T-cell (primary cell): ENCODE data around the gene CHRM3. TPM values are rescaled to one million over a fixed set of nuclear protein-coding genes. Genes with fewer than 3 reads are reported as not detected.

Experiments used
- ATAC-seq, 4 experiments: fragments of 200-7000 bp in 3 of 4; fragments of 150-1000 bp in 1 of 4; cut with Tn5 transposase; replicated peaks in 1 of 4; 1 replicate in 3 of 4; 2 replicates in 1 of 4; pipeline ENCODE4 v1.10.0; 2021; ENCODE audit warnings: moderate library complexity in 3 of 4, mild to moderate bottlenecking in 2 of 4, moderate number of reproducible peaks in 1 of 4
- CTCF ChIA-PET, 2 donors: fragments of 300-600 bp; sonication (Branson Sonifier 250); formaldehyde crosslinking; loops; one replicate each; lab custom pipeline; 2022; ENCODE audit warnings: antibody characterized with exemption in 2 of 2; lab: Charles Lee
- POLR2A ChIA-PET, 2 donors: fragments of 300-600 bp; sonication (Branson Sonifier 250); formaldehyde crosslinking; loops; one replicate each; lab custom pipeline; 2022; ENCODE audit warnings: antibody characterized with exemption in 2 of 2; lab: Charles Lee
- DNase-seq, 35 experiments: peaks; one replicate each; pipeline versions ENCODE4 v3.0.0 to v3.0.0-alpha.2; 2013 to 2023
- H3K27ac ChIP-seq: one replicate; pipeline ENCODE4 v1.5.1; 2013; ENCODE audit warnings: low read length
- H3K27me3 ChIP-seq, 2 experiments: replicated peaks in 1 of 2; 1 replicate in 1 of 2; 2 replicates in 1 of 2; pipeline versions ENCODE4 v1.6.1 to v1.7.0; 2013; ENCODE audit warnings: low read length in 1 of 2, mixed read lengths in 1 of 2; ENCODE audit not compliant: control insufficient read depth in 2 of 2, insufficient read depth in 2 of 2; ENCODE audit errors: extremely low read depth in 1 of 2
- H3K36me3 ChIP-seq, 2 donors: 1 replicate in 1 of 2; 2 replicates in 1 of 2; pipeline versions ENCODE4 v1.6.1 to v1.7.0; 2013; ENCODE audit warnings: low read length in 1 of 2; ENCODE audit not compliant: control insufficient read depth in 2 of 2, insufficient read depth in 1 of 2; ENCODE audit errors: extremely low read depth in 1 of 2
- H3K4me1 ChIP-seq, 2 experiments: 1 replicate in 1 of 2; 2 replicates in 1 of 2; pipeline versions ENCODE4 v1.6.1 to v1.7.0; 2013; ENCODE audit warnings: low read length in 2 of 2, mixed read lengths in 1 of 2; ENCODE audit not compliant: insufficient read depth in 2 of 2, control insufficient read depth in 1 of 2; ENCODE audit errors: extremely low read depth in 1 of 2
- H3K4me3 ChIP-seq, 2 donors: 1 replicate in 1 of 2; 2 replicates in 1 of 2; pipeline versions ENCODE4 v1.5.1 to v1.7.0; 2013; ENCODE audit warnings: mild to moderate bottlenecking in 2 of 2, low read length in 1 of 2, moderate library complexity in 1 of 2; ENCODE audit not compliant: control insufficient read depth in 1 of 2; ENCODE audit errors: extremely low read depth in 1 of 2
- H3K9me3 ChIP-seq: 2 replicates; pipeline ENCODE4 v1.7.0; 2013
- H3K27ac Mint-ChIP-seq, 2 donors: one replicate each; pipeline ENCODE4 v1.8.0; 2020 to 2021; ENCODE audit warnings: mild to moderate bottlenecking in 2 of 2, mixed read lengths in 2 of 2
- H3K27me3 Mint-ChIP-seq, 2 donors: one replicate each; pipeline ENCODE4 v1.8.0; 2021 to 2022; ENCODE audit warnings: mixed read lengths in 2 of 2
- H3K36me3 Mint-ChIP-seq: one replicate; pipeline ENCODE4 v1.8.0; 2021; ENCODE audit warnings: mixed read lengths
- H3K4me1 Mint-ChIP-seq, 3 donors: one replicate each; pipeline ENCODE4 v1.8.0; 2020 to 2022; ENCODE audit warnings: mixed read lengths in 3 of 3, mild to moderate bottlenecking in 1 of 3
- H3K4me3 Mint-ChIP-seq, 3 donors: one replicate each; pipeline ENCODE4 v1.8.0; 2020 to 2022; ENCODE audit warnings: mild to moderate bottlenecking in 3 of 3, mixed read lengths in 3 of 3, moderate library complexity in 3 of 3
- H3K9me3 Mint-ChIP-seq, 3 donors: one replicate each; pipeline ENCODE4 v1.8.0; 2020 to 2022; ENCODE audit warnings: mixed read lengths in 3 of 3
- WGBS: methylation state at CpG from one replicate; pipeline ENCODE4 v1.1.5; 2013; ENCODE audit warnings: missing lambda C conversion rate; ENCODE audit not compliant: insufficient coverage; 5-methylcytosine and 5-hydroxymethylcytosine counted together
- total RNA-seq, 35 experiments: library from RNA in 6 of 35; stranded (reverse) in 6 of 35; fragments of 120-200 nt in 1 of 35; gene quantifications; one replicate each; pipeline versions ENCODE4 v1.2.1 to v1.2.4 and lab custom pipeline; 2013 to 2026

The CHRM3 gene
- total RNA-seq, 5 donors from 2014 or later (not counting 1 experiment from before 2014, with no cell fraction given): 0.03 to 1.3 (median 0.23) TPM

- peaks cover 3 to 35% of the 10 kb centered on the region in 2 experiments for H3K27me3 ChIP-seq
- Mint-ChIP-seq H3K9me3 (no peaks in the 10 kb centered on the region), H3K27ac (no peak overlapping the region), H3K4me3 (no peak overlapping the region), H3K4me1 (peaks cover 23 to 26% (median 25%) of the 10 kb centered on the region in 3 donors), H3K36me3 (no peaks in the 10 kb centered on the region), H3K27me3 (peaks cover 59 to 81% of the 10 kb centered on the region in 2 donors)
- no peak overlapping the region for H3K27ac ChIP-seq
- no peak for ATAC-seq
- H3K4me1 ChIP-seq: peaks cover 0 to 19% of the 10 kb centered on the region in 2 experiments
- POLR2A ChIA-PET: no interaction called here
- CTCF ChIA-PET: no interaction called here
- 63% methylated on average over 2 of the region's 3 CpGs for WGBS
- no peaks in the 10 kb centered on the region for H3K9me3 ChIP-seq
- no peak for DNase-seq
- H3K4me3 ChIP-seq: no peak overlapping the region
- H3K36me3 ChIP-seq: no peaks in the 10 kb centered on the region
These were observed 3.3 kb downstream of the CHRM3 start for GRCh38 chr1:239389703-239390102.

- H3K27ac Mint-ChIP-seq: no peak overlapping the region
- WGBS: no CpG with 5 or more reads among the region's 3 CpGs
- Histone ChIP-seq H3K36me3 (no peaks in the 10 kb centered on the region), H3K4me3 (no peak overlapping the region), H3K4me1 (peaks cover 0 to 9% of the 10 kb centered on the region in 2 experiments), H3K27ac (no peak overlapping the region), H3K27me3 (peaks cover 3 to 20% of the 10 kb centered on the region in 2 experiments), H3K9me3 (no peaks in the 10 kb centered on the region)
- no peak overlapping the region for H3K4me3 Mint-ChIP-seq
- DNase-seq (no peak), ATAC-seq (no peak)
- peaks cover 56 to 73% of the 10 kb centered on the region in 2 donors for H3K27me3 Mint-ChIP-seq
- ChIA-PET POLR2A (no interaction called here), CTCF (no interaction called here)
- H3K36me3 Mint-ChIP-seq: no peaks in the 10 kb centered on the region
- H3K4me1 Mint-ChIP-seq: peaks cover 10 to 16% (median 12%) of the 10 kb centered on the region in 3 donors
- no peaks in the 10 kb centered on the region for H3K9me3 Mint-ChIP-seq
These were observed 5.9 kb downstream of the CHRM3 start for GRCh38 chr1:239392271-239392670.

GRCh38 chr1:239394107-239394506 is 7.7 kb downstream of the CHRM3 start:
- no CpG with 5 or more reads among the region's 2 CpGs for WGBS
- Mint-ChIP-seq H3K4me3 (no peak overlapping the region), H3K27ac (no peak overlapping the region), H3K27me3 (peaks cover 38 to 55% of the 10 kb centered on the region in 2 donors), H3K36me3 (no peaks in the 10 kb centered on the region), H3K9me3 (no peaks in the 10 kb centered on the region), H3K4me1 (peaks cover 0 to 7% (median 4%) of the 10 kb centered on the region in 3 donors)
- H3K4me1 ChIP-seq: no peaks in the 10 kb centered on the region
- no peak overlapping the region for H3K27ac ChIP-seq
- CTCF ChIA-PET: no interaction called here
- no peak for DNase-seq
- no peaks in the 10 kb centered on the region for H3K36me3 ChIP-seq
- H3K27me3 ChIP-seq: peaks cover 0 to 11% of the 10 kb centered on the region in 2 experiments
- no peak overlapping the region for H3K4me3 ChIP-seq
- POLR2A ChIA-PET: no interaction called here
- ATAC-seq: no peak
- no peaks in the 10 kb centered on the region for H3K9me3 ChIP-seq

- Histone ChIP-seq H3K36me3 (no peaks in the 10 kb centered on the region), H3K4me3 (no peak overlapping the region), H3K4me1 (no peaks in the 10 kb centered on the region), H3K9me3 (no peaks in the 10 kb centered on the region), H3K27ac (no peak overlapping the region), H3K27me3 (no peaks in the 10 kb centered on the region)
- Mint-ChIP-seq H3K9me3 (no peaks in the 10 kb centered on the region), H3K4me1 (no peaks in the 10 kb centered on the region), H3K4me3 (no peak overlapping the region), H3K27ac (peak overlapping the region in 1 of 2 donors; percentile 42), H3K27me3 (no peaks in the 10 kb centered on the region), H3K36me3 (no peaks in the 10 kb centered on the region)
- ChIA-PET CTCF (no interaction called here), POLR2A (no interaction called here)
- no peak for ATAC-seq
- 76% methylated on average over 3 of the region's 6 CpGs for WGBS
- no peak for DNase-seq
These were observed 27.5 kb downstream of the CHRM3 start for GRCh38 chr1:239413916-239414315.

GRCh38 chr1:239417221-239417620 is 30.9 kb downstream of the CHRM3 start:
- no peak overlapping the region for H3K4me3 ChIP-seq
- H3K27ac ChIP-seq: no peak overlapping the region
- ATAC-seq (no peak), DNase-seq (no peak)
- no peak overlapping the region for H3K4me3 Mint-ChIP-seq
- no peaks in the 10 kb centered on the region for H3K4me1 Mint-ChIP-seq
- no CpG with 5 or more reads among the region's 2 CpGs for WGBS
- ChIA-PET POLR2A (no interaction called here), CTCF (interaction anchor here (0.6 to 0.7 kb wide), 2 partner anchors 9 to 43 kb away, joined by 3 to 9 read pairs; no protein-coding TSS in a partner anchor)
- H3K4me1 ChIP-seq: no peaks in the 10 kb centered on the region
- no peaks in the 10 kb centered on the region for H3K27me3 ChIP-seq
- no peak overlapping the region for H3K27ac Mint-ChIP-seq
- no peaks in the 10 kb centered on the region for H3K27me3 Mint-ChIP-seq
- no peaks in the 10 kb centered on the region for H3K36me3 ChIP-seq
- no peaks in the 10 kb centered on the region for H3K36me3 Mint-ChIP-seq
- no peaks in the 10 kb centered on the region for H3K9me3 Mint-ChIP-seq
- no peaks in the 10 kb centered on the region for H3K9me3 ChIP-seq

GRCh38 chr1:239417986-239418640 is 31.7 kb downstream of the CHRM3 start:
- no peaks in the 10 kb centered on the region for H3K4me1 ChIP-seq

More at GRCh38 chr1:239417986-239418640, 31.7 kb downstream of the CHRM3 start:
- WGBS: 67% methylated on average over 5 of the region's 5 CpGs
- ChIA-PET POLR2A (no interaction called here), CTCF (no interaction called here)
- Histone ChIP-seq H3K9me3 (no peaks in the 10 kb centered on the region), H3K27me3 (no peaks in the 10 kb centered on the region), H3K27ac (no peak overlapping the region), H3K4me3 (no peak overlapping the region), H3K36me3 (no peaks in the 10 kb centered on the region)
- H3K27ac Mint-ChIP-seq: no peak overlapping the region
- no peak for DNase-seq
- no peak overlapping the region for H3K4me3 Mint-ChIP-seq
- no peaks in the 10 kb centered on the region for H3K27me3 Mint-ChIP-seq
- no peaks in the 10 kb centered on the region for H3K36me3 Mint-ChIP-seq
- no peak for ATAC-seq
- no peaks in the 10 kb centered on the region for H3K4me1 Mint-ChIP-seq
- no peaks in the 10 kb centered on the region for H3K9me3 Mint-ChIP-seq
